ENCODE measurements around the gene PTGR3.
"Not testable (repeated sequence)": the region's sequence is repeated elsewhere in the genome, so short reads cannot be mapped to it uniquely, and the experiment has no call there.

Gene PTGR3

DNA sequence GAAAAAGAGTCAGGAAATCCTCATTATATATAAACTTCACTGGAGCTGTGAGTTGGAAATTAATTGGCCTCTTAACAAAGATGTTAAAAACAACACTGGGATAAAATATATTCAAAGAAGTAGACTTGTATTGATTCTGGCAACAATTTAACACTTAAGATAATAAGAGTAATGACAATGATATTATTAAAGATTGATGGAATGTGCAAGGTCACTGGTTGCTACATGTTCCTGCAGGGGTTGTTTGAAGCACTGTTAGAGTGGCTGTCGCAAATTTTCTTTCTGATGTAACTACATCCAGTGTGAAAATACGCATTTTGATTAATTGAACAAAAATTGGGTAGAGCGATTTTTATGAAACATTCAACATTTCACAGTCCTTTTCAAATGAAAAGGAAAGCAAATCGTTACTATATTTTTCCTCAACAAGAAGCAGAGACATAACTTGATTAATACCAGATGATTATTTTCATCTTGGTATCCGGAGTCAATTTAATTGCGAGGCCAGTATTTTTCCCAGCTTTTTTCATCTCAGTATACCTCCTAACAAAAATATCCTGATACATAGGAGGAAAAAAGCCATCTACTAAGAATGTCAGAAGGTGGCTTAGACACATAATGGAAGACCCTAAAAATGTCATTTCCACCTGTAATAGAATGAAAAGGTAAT, 6.1 kb downstream of the PTGR3 start:
- DNase-seq (ENCODE audit: low read depth in 2 of 2) = no peak

DNA sequence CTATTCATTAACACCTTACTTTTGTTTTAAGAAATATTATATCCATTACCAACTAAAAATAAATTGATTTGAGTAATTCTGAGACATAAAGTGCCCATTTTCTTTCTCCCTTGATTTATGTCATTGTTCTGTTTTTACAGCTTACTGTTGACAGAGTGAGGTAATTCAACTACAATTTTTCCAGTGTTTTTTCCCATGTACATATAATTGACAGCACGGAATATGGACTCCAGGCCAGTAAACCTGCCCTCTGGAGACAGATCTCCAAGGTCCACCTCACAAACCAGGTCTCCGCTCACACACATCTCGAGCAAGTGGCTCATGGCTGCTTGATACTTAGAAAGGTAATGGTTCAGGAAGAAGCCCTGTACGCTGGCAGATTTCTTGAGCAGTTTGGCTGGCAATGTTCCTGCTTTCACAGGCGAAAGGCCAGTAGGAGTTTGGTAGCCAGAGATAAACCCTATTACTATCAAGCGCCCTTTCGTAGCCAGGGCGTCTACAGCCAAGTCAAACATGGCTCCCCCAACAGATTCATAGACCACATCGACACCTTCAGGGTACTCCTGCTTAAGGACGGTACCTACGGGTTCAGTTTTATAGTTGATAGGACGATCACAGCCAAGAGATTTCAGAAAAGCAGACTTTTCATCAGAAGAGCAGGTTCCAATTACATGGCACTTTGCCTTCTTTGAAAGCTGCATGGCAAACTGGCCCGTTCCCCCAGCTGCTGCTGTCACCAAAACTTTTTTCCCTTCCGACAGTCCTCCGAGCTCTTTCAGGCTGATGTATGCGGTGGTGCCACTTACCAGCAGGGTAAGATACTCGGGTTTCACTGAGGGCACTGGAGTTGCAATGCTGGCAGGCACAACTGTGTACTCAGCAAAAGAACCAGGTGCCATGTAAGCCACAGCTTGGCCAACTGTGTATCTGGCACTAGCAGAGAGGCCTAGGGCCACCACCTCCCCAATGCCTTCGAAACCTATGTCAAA, 7.4 kb downstream of the PTGR3 start:
- no peak for DNase-seq (ENCODE audit: low read depth in 2 of 2)

DNA sequence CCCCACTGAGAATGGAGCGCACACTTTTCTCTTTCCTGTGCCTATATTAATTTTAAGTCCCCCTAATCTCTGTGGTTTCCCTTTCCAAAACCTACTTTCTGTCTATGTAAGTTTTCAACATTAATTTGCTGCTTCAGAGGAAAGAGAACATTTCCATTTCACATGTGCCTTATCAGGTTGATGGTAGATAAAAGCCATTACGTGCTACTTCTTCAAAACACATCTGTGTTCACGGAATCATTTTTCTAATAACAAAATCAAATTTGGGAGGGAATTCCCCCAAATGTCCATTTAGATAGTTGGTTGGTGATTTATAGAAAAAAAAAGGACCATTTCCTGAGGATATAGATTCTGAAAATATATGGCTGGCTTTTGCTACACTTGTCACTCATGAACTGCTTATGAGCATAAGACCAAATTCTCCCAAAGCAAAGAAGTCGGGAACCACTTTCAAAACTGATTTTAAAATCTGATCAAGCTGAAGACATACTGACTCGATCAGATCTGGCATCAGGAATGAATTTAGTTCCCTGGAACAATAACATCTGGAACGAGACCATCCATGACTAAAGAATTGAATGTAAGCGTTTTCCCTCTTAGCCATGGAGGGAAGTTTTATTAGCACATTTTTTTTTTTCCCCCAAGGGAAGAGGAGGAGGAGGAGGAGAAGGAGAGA, 8.2 kb downstream of the PTGR3 start:
- DNase-seq (ENCODE audit: low read depth in 2 of 2) = no peak

GRCh38 chr18:75200071-75200470, 8.9 kb downstream of the PTGR3 start:
- no peak for DNase-seq (ENCODE audit: low read depth in 2 of 2)

DNA sequence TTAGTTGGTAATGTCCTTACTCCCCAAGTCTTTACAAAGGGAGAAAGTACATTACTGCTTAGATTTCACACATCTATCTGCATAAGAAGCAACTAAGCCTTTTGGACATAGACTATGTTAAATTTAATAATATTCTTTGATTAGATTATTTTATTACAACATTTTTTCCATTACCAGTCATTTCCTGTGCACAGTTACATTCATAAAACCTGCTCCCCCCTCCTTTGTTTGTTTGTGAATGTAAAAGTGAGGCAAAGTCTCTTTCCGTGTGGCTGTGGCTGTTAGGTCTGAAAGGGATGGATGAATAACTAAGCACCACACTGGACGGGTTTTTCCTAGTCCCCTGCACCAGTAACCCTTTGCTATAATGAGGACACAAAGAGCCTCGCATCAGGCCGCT, 9.6 kb downstream of the PTGR3 start:
- DNase-seq (ENCODE audit: low read depth in 2 of 2) = no peak

GRCh38 chr18:75198036-75198435, 10.9 kb downstream of the PTGR3 start:
- no peak for DNase-seq (ENCODE audit: low read depth in 2 of 2)

DNA sequence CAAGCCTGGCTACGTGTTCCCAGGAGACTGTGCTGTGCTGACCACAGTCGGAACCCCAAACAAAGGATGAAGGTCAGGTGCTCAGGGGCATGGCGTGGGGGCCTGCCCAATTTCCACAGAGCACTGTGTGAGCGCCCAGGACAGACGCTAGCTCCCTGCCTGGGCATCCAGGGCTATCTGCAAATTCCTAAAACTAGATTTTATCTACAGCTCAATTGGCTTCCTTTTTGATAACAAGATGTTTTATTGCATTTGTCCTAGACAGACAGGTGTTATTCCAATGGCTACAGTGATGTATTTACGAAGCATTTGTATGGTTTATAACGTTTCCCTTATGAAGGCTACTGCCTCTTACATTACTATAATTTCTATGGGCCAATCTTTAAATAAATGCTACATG, 16.0 kb downstream of the PTGR3 start:
- DNase-seq (ENCODE audit: low read depth in 2 of 2) = no peak

- no peak for DNase-seq (ENCODE audit: low read depth in 2 of 2)
Measured at GRCh38 chr18:75189696-75190095, 19.2 kb downstream of the PTGR3 start.

- DNase-seq (ENCODE audit: low read depth in 2 of 2) = not testable (repeated sequence)
Measured at GRCh38 chr18:75187702-75188101, 21.2 kb downstream of the PTGR3 start.

GRCh38 chr18:75185460-75185859, 23.5 kb downstream of the PTGR3 start:
- DNase-seq (ENCODE audit: low read depth in 2 of 2) = no peak

DNA sequence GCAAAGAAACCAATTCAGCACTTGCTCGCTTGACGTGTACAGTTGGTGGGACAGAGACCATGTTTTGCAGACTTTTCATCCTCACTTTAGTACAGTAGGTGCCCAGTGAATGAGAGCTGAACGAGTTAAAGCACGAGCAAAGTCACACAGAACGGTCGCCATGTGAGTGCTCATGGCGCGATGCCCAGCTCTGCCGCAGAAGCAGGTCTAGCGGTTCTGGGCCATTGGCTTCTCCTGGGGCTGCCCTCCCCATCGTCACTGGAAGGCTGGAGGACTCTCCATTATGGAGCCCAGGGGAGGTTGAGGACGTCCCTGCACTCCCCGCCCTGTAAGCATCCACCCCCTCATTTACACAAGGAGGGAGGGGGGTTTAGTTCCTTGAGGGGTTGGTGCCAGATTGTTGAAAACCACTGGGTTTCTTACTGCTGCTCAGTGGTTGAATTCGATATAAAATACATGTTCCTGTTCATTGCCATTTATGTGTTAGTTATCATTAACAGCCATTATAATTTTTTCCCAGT, 24.9 kb downstream of the PTGR3 start:
- DNase-seq (ENCODE audit: low read depth in 2 of 2) = no peak

- no peak for DNase-seq (ENCODE audit: low read depth in 2 of 2)
Measured at GRCh38 chr18:75183524-75183923, 25.4 kb downstream of the PTGR3 start.

- DNase-seq (ENCODE audit: low read depth in 2 of 2) = no peak
Measured at GRCh38 chr18:75179819-75180600, 28.9 kb downstream of the PTGR3 start.

- no peak for DNase-seq (ENCODE audit: low read depth in 2 of 2)
Measured at GRCh38 chr18:75178376-75178775, 30.6 kb downstream of the PTGR3 start.

DNA sequence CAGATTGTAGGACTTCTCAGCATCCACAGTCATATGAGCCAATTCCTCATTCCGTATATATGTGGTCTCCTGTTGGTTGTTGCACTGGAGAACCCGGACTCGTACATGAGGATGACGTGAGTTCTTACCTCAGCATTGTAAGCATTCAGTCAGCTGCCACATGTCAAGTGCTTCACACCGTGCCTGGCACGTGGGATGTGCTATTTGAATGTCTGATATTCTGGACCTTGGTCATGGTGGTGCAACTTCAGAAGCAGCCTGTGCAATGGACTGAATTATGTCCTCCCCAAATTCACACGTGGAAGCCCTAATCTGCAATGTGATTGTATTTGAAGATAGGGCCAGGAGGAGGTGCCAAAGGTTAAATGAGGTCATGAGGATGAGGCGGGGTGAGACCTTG, 32.1 kb downstream of the PTGR3 start:
- no peak for DNase-seq (ENCODE audit: low read depth in 2 of 2)

DNA sequence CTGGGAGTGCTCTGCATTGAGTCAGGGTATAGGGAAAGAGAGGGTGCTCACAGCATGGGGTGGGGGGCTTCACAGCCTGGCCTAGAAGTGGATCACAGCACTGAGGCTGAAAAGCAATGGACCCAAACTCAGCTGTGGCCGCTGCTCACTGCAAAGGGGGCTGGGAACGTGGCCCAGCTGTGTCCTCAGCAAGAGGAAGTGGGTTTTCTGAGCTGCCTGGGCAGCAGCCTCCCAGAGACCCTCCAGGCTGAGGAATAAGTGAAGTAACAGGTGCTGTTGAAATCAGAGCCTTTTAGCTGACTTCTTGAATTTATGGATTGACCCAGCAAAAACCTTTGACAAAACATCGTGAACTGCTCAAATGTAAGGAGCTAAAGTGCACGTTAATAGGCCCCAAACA, 35.2 kb downstream of the PTGR3 start:
- no peak for DNase-seq (ENCODE audit: low read depth in 2 of 2)

GRCh38 chr18:75173125-75173432, 35.9 kb downstream of the PTGR3 start:
- no peak for DNase-seq (ENCODE audit: low read depth in 2 of 2)

GRCh38 chr18:75172299-75173124, 36.4 kb downstream of the PTGR3 start:
- no peak for DNase-seq (ENCODE audit: low read depth in 2 of 2)

DNA sequence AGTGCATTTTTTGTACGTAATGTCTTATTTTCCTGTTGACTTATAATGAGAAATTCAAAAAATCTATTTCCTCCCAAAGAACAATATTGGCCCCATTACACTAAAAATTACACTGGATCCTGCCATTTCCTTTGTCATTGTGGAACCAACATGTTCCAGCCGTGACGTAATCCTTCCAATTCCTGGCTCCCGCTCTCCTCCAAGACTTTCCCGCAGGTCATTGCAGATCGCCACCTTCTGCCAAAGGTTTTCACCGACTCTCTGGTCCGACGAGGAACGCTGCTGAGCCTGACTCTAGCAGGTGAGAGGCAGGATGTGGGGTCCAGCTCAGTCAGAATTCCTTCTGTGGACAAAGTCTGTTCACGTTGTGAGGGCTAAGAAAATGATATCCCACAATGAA, 38.0 kb downstream of the PTGR3 start:
- DNase-seq (ENCODE audit: low read depth in 2 of 2) = no peak

DNA sequence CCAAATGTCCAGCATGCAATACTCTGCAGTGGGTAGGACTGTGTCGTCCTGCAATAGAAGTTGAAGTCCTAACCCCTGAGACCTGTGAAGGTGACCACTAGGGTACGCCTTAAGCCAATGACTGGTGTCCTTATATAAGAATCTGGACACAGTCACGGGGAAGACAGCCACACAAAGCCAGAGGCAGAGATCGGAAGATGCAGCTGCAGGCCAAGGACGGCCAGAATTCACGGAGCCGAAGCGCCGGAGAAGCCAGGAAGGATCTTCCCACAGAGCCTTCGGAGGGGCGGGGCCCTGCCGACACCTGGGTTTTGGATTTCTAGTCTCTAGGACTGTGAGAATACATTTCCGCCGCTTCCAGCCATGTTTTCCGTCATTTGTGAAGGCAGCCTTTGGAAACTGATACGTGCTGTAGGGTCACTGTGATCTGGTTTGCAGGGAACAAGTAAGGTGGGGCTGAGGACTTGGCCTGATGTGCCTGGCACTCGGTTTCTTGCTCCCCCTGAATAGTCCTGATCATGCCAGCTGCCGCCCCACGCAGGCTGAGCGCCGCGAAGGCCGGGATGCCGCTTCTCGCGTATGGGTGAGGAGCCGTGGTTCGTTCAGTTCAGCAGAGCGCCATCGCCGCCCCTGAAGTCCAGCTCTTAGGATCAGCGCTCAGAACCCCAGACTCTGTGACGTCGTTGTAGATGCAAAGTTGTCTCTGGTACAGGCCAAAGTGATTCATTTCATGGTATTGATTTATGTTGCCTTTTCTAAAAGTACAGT, 38.7 kb downstream of the PTGR3 start:
- DNase-seq (ENCODE audit: low read depth in 2 of 2) = no peak

Data from stimulated activated CD4-positive, alpha-beta T cell treated with anti-CD3 and anti-CD28 coated beads, Interleukin-4, amount 100 ng/mL, for 48 hours (primary cell).